ENCODE measurements around the gene PAXX.
"Not testable (repeated sequence)": the region's sequence is repeated elsewhere in the genome, so short reads cannot be mapped to it uniquely, and the experiment has no call there.

The PAXX gene

DNA sequence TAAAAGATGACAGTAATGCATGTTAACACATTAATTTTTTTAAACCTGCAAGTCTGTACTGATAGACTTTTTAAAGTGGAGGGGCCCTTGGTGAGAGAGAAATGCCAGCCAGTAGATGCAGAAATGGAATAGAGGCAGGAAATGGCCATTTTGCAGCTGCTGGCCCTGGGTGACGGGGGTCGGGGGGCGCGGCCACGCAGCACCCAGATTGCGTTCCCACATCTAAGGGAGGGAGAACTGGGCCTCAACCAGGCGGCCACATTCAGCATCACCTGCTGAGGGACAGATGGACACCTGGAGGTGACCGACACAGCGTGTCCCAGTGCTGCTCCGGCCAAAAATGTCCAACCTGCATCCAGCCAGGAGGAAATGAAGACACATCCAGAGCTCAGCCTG lies 10.4 kb downstream of the PAXX start:
- no peak for DNase-seq (ENCODE audit: low read depth in 2 of 2)

- DNase-seq (ENCODE audit: low read depth in 2 of 2), result not testable (repeated sequence)
These were observed 12.1 kb downstream of the PAXX start for GRCh38 chr9:137004285-137004684.

DNA sequence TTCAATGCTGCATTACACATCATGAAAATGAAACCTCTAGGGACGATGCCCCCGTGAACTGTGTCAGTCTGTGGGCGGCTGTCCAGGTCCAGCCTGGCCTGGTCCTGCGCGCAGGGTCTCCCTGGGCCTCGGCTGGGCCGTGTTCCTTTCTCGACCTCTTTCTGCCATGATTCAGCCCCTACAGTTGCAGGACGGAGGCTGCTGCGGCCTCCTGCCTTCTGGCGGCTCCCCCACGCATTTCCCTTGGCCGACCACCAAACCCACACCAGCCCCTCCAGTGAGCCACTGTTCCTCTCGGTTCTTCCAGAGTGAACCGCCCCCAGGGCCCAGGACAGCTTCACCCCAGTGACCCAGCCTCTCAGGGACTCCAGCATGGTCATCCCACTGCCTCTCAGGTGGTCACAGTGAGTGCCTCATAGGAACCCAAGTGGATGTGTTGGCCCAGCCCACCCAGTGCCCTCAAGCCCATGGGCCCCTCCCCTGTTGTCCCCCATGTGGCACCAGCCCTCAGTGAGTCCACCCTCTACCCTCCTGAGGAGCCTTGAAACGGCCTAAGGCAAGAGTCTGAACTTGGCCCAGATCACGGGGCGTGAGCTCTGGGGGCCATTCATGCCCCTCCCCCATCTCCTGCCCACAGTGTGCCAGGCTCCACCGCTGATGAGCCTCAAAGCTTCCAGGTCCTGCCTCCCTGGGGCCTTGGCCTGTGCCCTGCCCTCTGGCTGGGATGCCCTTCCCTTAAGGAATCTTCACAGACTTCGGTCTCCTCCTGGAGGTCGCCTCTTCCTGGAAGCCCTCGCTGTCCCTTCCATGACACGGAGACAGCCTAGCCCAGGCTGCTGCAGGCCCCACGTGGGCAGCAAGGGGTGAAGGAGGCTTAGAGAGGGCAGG lies 14.1 kb downstream of the PAXX start:
- no peak for DNase-seq (ENCODE audit: low read depth in 2 of 2)

DNA sequence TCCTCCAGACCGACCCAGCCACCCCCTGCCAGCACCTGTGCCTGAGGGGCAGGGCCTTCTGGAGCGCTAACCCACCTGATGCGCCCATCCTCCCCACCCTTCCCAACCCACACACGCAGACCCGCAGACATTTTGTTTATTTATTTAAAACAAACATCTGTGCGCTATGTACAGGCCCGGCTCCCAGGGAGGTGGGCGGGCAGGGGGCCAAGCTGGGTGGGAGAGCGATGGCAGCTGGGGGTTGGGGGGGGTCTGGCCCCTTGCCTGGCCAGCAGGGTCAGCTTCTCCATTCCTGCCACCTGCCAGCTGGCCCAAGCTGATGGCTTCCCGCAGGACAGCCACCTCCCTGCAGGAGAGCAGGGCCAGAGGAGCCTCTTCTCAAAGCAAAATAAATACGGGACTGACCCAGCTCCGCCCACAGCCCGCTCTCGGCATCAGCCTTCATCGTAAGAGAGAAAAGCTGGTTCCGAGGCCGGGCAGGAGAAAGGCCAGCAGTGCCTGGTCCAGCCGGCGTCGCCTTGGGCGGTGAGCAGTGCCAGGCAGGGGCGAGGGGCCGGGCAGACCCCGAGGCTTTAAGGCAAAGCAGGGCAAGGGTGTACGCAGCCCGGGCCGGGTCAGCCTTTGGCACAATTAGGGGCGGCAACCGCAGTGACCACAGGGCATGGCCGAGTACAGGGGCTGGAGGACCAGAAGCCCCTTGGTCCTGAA lies 15.0 kb downstream of the PAXX start:
- no peak for DNase-seq (ENCODE audit: low read depth in 2 of 2)

- DNase-seq (ENCODE audit: low read depth in 2 of 2), result no peak
These were observed 15.6 kb downstream of the PAXX start for GRCh38 chr9:137007816-137008270.

- no peak for DNase-seq (ENCODE audit: low read depth in 2 of 2)
These were observed 16.1 kb downstream of the PAXX start for GRCh38 chr9:137008312-137008711.

GRCh38 chr9:137009217-137009616 lies 17.0 kb downstream of the PAXX start:
- no peak for DNase-seq (ENCODE audit: low read depth in 2 of 2)

- no peak for DNase-seq (ENCODE audit: low read depth in 2 of 2)
These were observed 17.9 kb downstream of the PAXX start for GRCh38 chr9:137009938-137010732.

DNA sequence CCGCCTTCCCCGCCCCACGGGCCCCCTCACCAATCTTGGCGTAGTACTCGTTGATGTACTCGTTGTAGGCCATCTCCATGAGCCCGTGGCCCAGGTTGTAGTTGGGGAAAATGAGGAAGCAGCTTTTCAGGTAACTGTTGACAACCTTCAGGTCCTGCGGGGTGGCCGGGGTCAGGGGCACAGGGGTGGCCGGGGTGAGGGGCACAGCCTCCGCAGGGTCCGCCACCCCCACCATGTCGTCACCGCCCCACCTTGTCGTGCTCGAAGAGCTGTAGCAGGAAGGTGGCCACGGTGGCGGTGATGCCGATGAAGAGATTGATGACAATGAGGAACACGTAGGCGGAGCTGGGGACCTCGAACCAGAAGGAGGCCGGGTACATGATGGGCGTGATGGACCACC lies 18.9 kb downstream of the PAXX start:
- no peak for DNase-seq (ENCODE audit: low read depth in 2 of 2)

- DNase-seq (ENCODE audit: low read depth in 2 of 2), result no peak
These were observed 19.9 kb downstream of the PAXX start for GRCh38 chr9:137011907-137012675.

DNA sequence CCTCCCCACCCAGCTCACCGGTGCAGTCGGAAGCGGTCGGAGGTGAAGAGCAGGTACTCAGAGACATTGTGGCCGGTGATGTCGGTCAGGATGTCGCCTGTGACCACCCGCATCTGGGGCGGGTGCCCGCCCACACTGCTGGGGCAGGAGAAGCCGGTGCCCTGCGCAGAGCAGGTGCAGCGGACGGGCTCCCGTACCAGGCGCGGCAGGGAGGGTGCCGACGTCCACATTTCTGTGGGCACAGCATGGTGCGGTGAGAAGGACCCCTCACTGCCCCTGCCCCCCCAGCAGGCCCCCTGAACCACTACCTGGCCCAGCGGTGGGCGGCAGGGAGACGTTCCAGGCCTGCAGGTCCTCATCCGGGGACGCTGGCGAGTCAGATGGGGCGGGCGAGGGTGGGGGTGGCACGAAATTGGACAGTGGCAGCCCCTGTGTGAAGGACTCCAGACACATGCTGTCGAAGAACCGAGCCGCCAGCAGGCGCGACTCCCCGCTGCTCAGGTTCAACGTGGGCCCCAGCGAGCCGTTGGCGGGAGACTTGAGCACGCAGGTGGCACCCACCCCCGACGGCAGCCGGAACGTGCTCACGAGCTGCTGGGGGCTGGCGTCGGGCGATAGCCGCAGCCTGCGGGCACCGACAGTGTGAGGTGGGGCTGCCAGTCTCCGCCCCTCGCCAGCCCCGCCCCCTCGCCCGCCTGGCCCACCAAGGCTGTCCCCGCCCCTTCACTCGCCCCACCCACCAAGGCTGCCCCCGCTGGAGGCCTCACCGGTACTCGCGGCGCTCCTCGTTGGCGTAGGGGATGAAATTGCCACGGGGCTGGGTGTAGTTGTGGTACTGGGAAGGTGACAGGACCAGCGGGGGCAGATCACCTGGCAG lies 20.7 kb downstream of the PAXX start:
- DNase-seq (ENCODE audit: low read depth in 2 of 2), result no peak

GRCh38 chr9:137013571-137013940 lies 21.3 kb downstream of the PAXX start:
- DNase-seq (ENCODE audit: low read depth in 2 of 2), result no peak

DNA sequence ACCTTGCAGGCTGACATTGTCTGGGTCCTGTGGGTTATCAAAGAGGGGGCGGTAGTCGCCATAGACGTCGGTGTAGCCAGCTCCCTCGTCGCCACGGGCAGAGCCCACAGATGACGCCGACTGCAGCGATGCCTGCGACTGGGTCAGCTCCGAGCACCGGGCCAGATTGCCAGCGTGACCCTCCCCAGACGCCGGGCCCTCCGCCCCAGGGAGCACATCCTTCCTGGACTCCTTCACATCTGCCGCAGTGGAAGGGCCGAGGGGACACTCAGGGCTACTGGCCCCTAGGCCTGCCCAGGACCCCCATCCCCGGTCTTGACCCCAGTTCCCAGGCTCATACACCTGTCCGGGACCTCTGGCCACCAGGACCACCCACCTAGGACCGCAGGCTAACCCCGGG lies 21.9 kb downstream of the PAXX start:
- no peak for DNase-seq (ENCODE audit: low read depth in 2 of 2)

DNA sequence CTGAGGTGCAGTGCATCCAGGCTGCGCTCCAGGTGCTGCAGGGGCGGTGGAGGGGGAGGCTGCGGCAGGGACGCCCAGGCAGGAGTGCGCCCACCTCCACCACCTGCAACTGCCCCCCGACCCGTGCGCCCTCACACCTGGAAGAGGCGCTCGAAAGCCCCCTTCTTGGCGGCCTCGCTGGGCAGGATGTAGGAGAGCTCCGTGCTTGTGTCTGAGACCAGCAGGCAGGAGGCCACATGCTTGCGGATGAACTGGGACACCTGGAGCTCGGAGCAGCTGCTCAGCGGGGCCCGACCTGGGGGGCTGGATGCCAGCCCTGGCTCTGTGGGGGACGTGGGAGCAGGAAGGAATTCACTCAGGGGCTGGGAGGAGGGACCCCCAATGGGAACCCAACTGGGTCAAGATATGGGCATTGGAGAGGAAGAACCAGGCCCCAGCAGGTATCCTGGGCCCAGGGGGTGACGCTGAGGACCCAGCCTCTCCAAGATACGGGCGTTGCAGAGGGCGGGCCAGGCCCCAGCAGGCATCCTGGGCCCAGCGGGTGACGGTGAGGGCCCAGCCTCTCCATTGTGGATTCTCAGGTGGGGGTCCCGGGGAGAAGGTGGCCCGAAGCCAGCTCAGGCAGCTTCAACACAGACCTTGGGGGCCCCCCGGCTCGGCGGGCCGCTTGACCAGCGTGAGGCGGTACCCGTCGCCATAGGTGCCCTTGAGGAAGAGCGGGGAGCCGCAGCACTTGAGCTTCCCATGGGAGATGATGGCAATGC lies 22.7 kb downstream of the PAXX start:
- DNase-seq (ENCODE audit: low read depth in 2 of 2), result no peak

DNA sequence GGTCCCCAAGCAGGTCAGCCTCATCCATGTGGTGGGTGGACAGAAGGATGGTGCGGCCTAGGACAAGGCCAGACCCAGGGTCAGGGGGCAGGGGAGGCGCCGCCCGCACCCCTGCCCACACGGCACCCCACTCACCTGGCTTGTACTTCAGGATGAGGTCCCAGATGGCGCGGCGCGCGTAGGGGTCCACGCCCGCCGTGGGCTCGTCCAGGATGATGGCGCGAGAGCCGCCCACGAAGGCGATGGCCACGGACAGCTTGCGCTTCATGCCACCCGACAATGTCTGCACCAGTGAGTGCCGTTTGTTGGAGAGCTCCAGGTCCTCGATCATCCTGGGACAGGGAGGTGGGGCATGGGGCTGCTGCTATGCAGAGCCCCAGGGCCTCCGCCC lies 23.3 kb downstream of the PAXX start:
- DNase-seq (ENCODE audit: low read depth in 2 of 2), result no peak

DNA sequence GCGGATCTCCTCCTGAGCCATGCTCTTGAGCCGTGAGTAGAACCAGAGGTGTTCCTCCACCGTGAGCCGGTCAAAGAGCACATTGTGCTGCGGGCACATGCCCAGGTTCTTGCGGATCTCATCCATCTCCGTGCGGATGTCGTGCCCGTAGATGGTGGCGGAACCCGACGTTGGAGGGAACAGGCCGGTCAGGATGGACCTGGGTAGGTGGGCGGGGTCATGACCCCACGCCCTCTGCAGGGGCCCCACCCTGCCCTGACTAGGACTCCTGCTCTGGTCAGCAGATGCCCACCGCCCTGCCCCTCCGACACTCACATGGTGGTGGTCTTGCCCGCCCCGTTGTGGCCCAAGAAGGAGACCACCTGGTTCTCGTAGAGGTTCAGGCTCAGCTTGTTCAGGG lies 23.8 kb downstream of the PAXX start:
- DNase-seq (ENCODE audit: low read depth in 2 of 2), result no peak

DNA sequence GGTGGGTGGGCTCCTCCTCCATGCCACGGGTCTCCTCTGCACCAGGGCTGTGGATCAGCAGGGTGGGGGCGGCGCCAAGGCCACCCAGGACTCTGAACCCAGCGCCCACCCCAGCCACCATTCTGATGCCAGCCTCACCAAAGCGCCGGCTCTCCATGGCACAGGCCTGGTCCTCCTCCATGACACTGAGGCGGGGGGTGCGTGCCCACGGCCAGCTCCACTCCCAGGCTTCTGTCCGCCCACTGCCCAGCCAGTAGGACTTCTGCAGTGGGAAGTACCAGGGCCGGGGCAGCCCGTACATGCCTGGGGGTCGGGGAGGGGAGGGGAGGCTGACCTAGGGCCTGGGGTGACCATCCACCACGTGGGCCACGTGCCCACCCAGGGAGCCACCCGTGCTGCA lies 24.2 kb downstream of the PAXX start:
- no peak for DNase-seq (ENCODE audit: low read depth in 2 of 2)

- DNase-seq (ENCODE audit: low read depth in 2 of 2), result no peak
These were observed 24.8 kb downstream of the PAXX start for GRCh38 chr9:137017071-137017470.

GRCh38 chr9:137017791-137018497 lies 25.7 kb downstream of the PAXX start:
- DNase-seq (ENCODE audit: low read depth in 2 of 2), result no peak

All from stimulated activated CD8-positive, alpha-beta memory T cell treated with anti-CD3 and anti-CD28 coated beads, Interleukin-2, amount 100 ng/mL, for 1 hour (primary cell).